NB4 (cell line): ENCODE data around the gene SLC41A3.
"Not testable (repeated sequence)": the region's sequence is repeated elsewhere in the genome, so short reads cannot be mapped to it uniquely, and the experiment has no call there.

Source experiments
- MYC ChIP-seq: IDR thresholded peaks from 2 replicates; pipeline ENCODE4 v1.6.1; 2011; ENCODE audit warnings: low read depth, low read length
- POLR2A ChIP-seq: IDR thresholded peaks from 2 replicates; pipeline ENCODE4 v1.6.1; 2011; ENCODE audit warnings: mild to moderate bottlenecking; ENCODE audit not compliant: insufficient read length; ENCODE audit errors: extremely low read depth
- TF ChIP-seq, protein P1 (sequence below): IDR thresholded peaks from one replicate; pipeline ENCODE4 v1.5.1; 2012; ENCODE audit warnings: low read depth, low read length
- TF ChIP-seq, protein P2 (sequence below): IDR thresholded peaks from 2 replicates; pipeline ENCODE4 v1.6.1; 2011; ENCODE audit warnings: low read depth, low read length

DNA sequence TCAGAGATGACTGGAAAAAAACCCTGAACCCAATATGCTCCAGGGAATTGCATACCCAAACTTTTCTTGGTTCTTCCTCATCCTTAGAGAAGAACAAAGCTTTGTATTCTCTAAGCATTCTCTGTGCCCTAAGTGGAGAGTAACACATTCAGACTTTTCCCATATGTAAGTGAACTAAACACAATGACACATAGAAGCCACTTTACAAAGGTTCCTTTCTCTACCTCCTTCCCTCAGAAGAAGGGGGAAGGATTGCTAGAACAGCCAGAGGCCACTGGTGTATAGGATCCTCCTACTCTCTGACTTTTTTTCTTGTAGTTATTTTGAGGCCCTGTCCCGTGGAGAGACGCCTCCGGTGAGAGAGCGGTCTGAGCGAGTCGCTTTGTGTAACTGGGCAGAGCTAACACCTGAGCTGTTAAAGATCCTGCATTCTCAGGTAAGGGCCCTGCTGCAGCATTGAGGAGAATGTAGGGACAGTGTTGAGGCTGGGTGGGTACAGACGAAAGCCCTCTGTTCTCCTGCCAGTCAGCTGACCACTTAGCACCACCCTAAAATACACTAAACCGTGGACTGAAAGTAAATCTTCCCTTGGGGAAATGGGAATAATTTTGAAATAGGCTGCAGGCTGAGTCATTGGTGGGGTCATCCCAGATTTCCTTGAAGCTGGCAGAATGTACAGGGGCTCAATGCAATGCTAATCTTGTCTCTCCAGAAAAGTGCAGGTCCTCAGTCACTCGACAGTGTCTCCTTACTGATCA is 108.5 kb downstream of the SLC41A3 start:
- TF ChIP-seq, protein P1, sequence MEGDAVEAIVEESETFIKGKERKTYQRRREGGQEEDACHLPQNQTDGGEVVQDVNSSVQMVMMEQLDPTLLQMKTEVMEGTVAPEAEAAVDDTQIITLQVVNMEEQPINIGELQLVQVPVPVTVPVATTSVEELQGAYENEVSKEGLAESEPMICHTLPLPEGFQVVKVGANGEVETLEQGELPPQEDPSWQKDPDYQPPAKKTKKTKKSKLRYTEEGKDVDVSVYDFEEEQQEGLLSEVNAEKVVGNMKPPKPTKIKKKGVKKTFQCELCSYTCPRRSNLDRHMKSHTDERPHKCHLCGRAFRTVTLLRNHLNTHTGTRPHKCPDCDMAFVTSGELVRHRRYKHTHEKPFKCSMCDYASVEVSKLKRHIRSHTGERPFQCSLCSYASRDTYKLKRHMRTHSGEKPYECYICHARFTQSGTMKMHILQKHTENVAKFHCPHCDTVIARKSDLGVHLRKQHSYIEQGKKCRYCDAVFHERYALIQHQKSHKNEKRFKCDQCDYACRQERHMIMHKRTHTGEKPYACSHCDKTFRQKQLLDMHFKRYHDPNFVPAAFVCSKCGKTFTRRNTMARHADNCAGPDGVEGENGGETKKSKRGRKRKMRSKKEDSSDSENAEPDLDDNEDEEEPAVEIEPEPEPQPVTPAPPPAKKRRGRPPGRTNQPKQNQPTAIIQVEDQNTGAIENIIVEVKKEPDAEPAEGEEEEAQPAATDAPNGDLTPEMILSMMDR = not testable (repeated sequence)
- TF ChIP-seq POLR2A, MYC: not testable (repeated sequence)
- TF ChIP-seq, protein P2, sequence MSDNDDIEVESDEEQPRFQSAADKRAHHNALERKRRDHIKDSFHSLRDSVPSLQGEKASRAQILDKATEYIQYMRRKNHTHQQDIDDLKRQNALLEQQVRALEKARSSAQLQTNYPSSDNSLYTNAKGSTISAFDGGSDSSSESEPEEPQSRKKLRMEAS = not testable (repeated sequence)
